K562 (cell line): ENCODE measurements around the gene FBN1. TPM values are rescaled to one million over a fixed set of nuclear protein-coding genes. Genes with fewer than 3 reads are reported as not detected.
A peak's percentile ranks its signal among the peaks of the same experiment; 100 is the strongest.

Experiments
- ATF2 ChIP-seq: sonication (generic); formaldehyde crosslinking; IDR thresholded peaks from 2 replicates; pipeline ENCODE4 v1.8.1; 2022; ENCODE audit warnings: missing genetic modification reagents
- BRF1 ChIP-seq: IDR thresholded peaks from 3 replicates; pipeline ENCODE4 v1.6.1; 2011; ENCODE audit warnings: borderline replicate concordance, mild to moderate bottlenecking; ENCODE audit not compliant: insufficient read length; ENCODE audit errors: extremely low read depth
- COPS2 ChIP-seq: fragments of 450-650 bp; conservative IDR thresholded peaks from 2 replicates; pipeline ENCODE4 v1.6.1; 2016; ENCODE audit warnings: mild to moderate bottlenecking, moderate library complexity
- E2F5 ChIP-seq: sonication (generic); formaldehyde crosslinking; IDR thresholded peaks from 2 replicates; pipeline ENCODE4 v1.8.0; 2022; ENCODE audit warnings: mild to moderate bottlenecking, missing genetic modification reagents
- E2F6 ChIP-seq, 2 experiments: IDR thresholded peaks; 2 replicates each; pipeline ENCODE4 v1.6.1; 2011; ENCODE audit warnings: borderline replicate concordance in 1 of 2, control low read depth in 1 of 2, low read depth in 1 of 2, low read length in 1 of 2, mild to moderate bottlenecking in 1 of 2, mixed read lengths in 1 of 2, moderate library complexity in 1 of 2; ENCODE audit not compliant: insufficient read depth in 1 of 2, insufficient read length in 1 of 2, poor library complexity in 1 of 2, severe bottlenecking in 1 of 2; ENCODE audit errors: extremely low read depth in 1 of 2
- ELF2 ChIP-seq: fragments of 250-450 bp; sonication (Bioruptor Pico); IDR thresholded peaks from 2 replicates; pipeline ENCODE4 v1.5.0; 2021; ENCODE audit warnings: mild to moderate bottlenecking
- FOSL1 ChIP-seq: fragments of 200-800 bp; sonication (Bioruptor generic); conservative IDR thresholded peaks from 2 replicates; pipeline ENCODE4 v1.6.1; 2016; ENCODE audit warnings: missing genetic modification characterization, missing compliant biosample characterization
- HLTF ChIP-seq: fragments of 450-650 bp; IDR thresholded peaks from 2 replicates; pipeline ENCODE4 v1.6.1; 2016
- HNRNPK ChIP-seq: fragments of 200-400 bp; formaldehyde crosslinking; IDR thresholded peaks from one replicate; pipeline ENCODE4 v1.6.1; 2018; ENCODE audit warnings: mild to moderate bottlenecking, low read depth, low read length; ENCODE audit not compliant: poor library complexity, severe bottlenecking
- L3MBTL2 ChIP-seq: fragments of 450-650 bp; IDR thresholded peaks from 2 replicates; pipeline ENCODE4 v1.6.1; 2016; ENCODE audit warnings: mild to moderate bottlenecking, moderate library complexity
- NFE2 ChIP-seq: IDR thresholded peaks from 2 replicates; pipeline ENCODE4 v1.6.1; 2014; ENCODE audit warnings: antibody characterized with exemption, low read depth
- NRF1 ChIP-seq, 2 experiments: fragments of 450-650 bp; IDR thresholded peaks in 1 of 2; conservative IDR thresholded peaks in 1 of 2; 2 replicates each; pipeline ENCODE4 v1.6.1; 2014; ENCODE audit warnings: mild to moderate bottlenecking in 2 of 2
- PREB ChIP-seq: sonication (generic); formaldehyde crosslinking; IDR thresholded peaks from 2 replicates; pipeline ENCODE4 v1.8.1; 2023; ENCODE audit warnings: mild to moderate bottlenecking, missing genetic modification reagents
- SAFB2 ChIP-seq: fragments of 200-400 bp; formaldehyde crosslinking; IDR thresholded peaks from 2 replicates; pipeline ENCODE4 v1.6.1; 2018; ENCODE audit warnings: borderline replicate concordance, low read length, low read depth, moderate library complexity; ENCODE audit not compliant: severe bottlenecking
- SNIP1 ChIP-seq: fragments of 450-650 bp; IDR thresholded peaks from 2 replicates; pipeline ENCODE4 v1.7.1; 2017; ENCODE audit warnings: low read depth, mild to moderate bottlenecking
- ZC3H8 ChIP-seq: fragments of 450-650 bp; IDR thresholded peaks from 2 replicates; pipeline ENCODE4 v1.6.1; 2017
- ZNF347 ChIP-seq: fragments of 450-650 bp; formaldehyde crosslinking; IDR thresholded peaks from 2 replicates; pipeline ENCODE4 v1.4.0; 2020; ENCODE audit warnings: low read depth, mild to moderate bottlenecking, moderate library complexity
- ZNF384 ChIP-seq: IDR thresholded peaks from 2 replicates; pipeline ENCODE4 v1.6.1; 2012; ENCODE audit warnings: low read depth, low read length, improper control_type of control experiment
- ZNF592 ChIP-seq: fragments of 450-650 bp; IDR thresholded peaks from 2 replicates; pipeline ENCODE4 v1.6.1; 2017; ENCODE audit warnings: antibody characterized with exemption, mild to moderate bottlenecking
- ZSCAN29 ChIP-seq: fragments of 450-650 bp; IDR thresholded peaks from 2 replicates; pipeline ENCODE4 v1.6.1; 2017
- polyA plus RNA-seq, 8 experiments: library from polyadenylated mRNA; depleted of rRNA in 4 of 8; stranded (reverse) in 5 of 8; unstranded in 3 of 8; fragments of >200 nt; fragmentation: Nextera tagmentation in 2 of 8; fragmentation: Illumina TruSeq in 1 of 8; extraction: Ambion mirVana in 2 of 8; extraction: Trizol in 1 of 8; gene quantifications; 2 replicates each; pipeline versions ENCODE4 v1.2.1 to v1.2.3, GENCODE V29; 2011 to 2014; ENCODE audit warnings: inconsistent platforms in 1 of 8, missing spikeins in 1 of 8
- total RNA-seq, 7 experiments: library from RNA; depleted of rRNA in 6 of 7; stranded (reverse); fragments of >200 nt in 6 of 7; fragmentation: Illumina TruSeq in 2 of 7; extraction: Trizol in 2 of 7; gene quantifications; 2 replicates each; pipeline versions ENCODE4 v1.2.1 to v1.2.3, GENCODE V29; 2011 to 2021; ENCODE audit warnings: low replicate concordance in 1 of 7

The FBN1 gene
- total and polyA plus RNA-seq, 9 of the 15 experiments (the other 6 are each of a cell fraction or from before 2014, with no cell fraction given), result 0.15 to 1.2 (median 0.60) TPM

GRCh38 chr15:48360841-48361240 lies 284.7 kb downstream of the FBN1 start (continued):
- TF ChIP-seq ZNF592 (peak; percentile 44; the same call in 1 of the 2 replicates), COPS2 (no peak), E2F6 (IDR thresholded peaks at IDR 0.05; ENCODE audit: borderline replicate concordance in 1 of 2, extremely low read depth in 1 of 2, insufficient read depth in 1 of 2, insufficient read length in 1 of 2, low read depth in 1 of 2, low read length in 1 of 2, poor library complexity in 1 of 2, severe bottlenecking in 1 of 2) (peak in 1 of 2 experiments; percentile 77), NFE2 (0 out of 2 replicates have a peak, but pooled peaks have one; percentile 14), BRF1 (no peak), L3MBTL2 (peak; percentile 28; the same call in 1 of the 2 replicates), ATF2 (no peak), HLTF (no peak), HNRNPK (no peak), SAFB2 (no peak), SNIP1 (no peak), ZNF347 (CRISPR knock-in tag) (no peak), FOSL1 (0 out of 2 replicates have a peak, but pooled peaks have one; percentile 15), E2F5 (CRISPR knock-in tag) (no peak), ELF2 (no peak), ZSCAN29 (no peak), NRF1 (conservative IDR thresholded peaks at IDR 0.05 in 1 of 2, IDR thresholded peaks at IDR 0.05 in 1 of 2) (0 out of 4 replicates have a peak, but pooled peaks of 1 of the 2 experiments have one; percentile 22), ZNF384 (peak; percentile 70; the same call in 1 of the 2 replicates), PREB (CRISPR knock-in tag) (no peak), ZC3H8 (no peak)
- TF ChIP-seq, all 486 proteins: peak for 12
